H1 (cell line): ENCODE results near the gene NGEF. TPM values are rescaled to one million over a fixed set of nuclear protein-coding genes. Genes with fewer than 3 reads are reported as not detected.

Source experiments
- ASH2L ChIP-seq: fragments of 200-600, 300-600 bp; sonication (generic); IDR thresholded peaks from one replicate; pipeline ENCODE4 v1.7.1; 2017; ENCODE audit warnings: low read length
- CHD1 ChIP-seq: IDR thresholded peaks from 2 replicates; pipeline ENCODE4 v1.6.1; 2012; ENCODE audit warnings: low read depth, low read length, improper control_type of control experiment
- GTF2F1 ChIP-seq: IDR thresholded peaks from 2 replicates; pipeline ENCODE4 v1.6.1; 2012; ENCODE audit warnings: low read depth, low read length, improper control_type of control experiment, borderline replicate concordance
- JUN ChIP-seq: IDR thresholded peaks from 2 replicates; pipeline ENCODE4 v1.6.1; 2011; ENCODE audit warnings: low read depth, mild to moderate bottlenecking, improper control_type of control experiment, low read length
- POU5F1 ChIP-seq: IDR thresholded peaks from 2 replicates; pipeline ENCODE4 v1.6.1; 2011; ENCODE audit warnings: low read depth, mild to moderate bottlenecking, low read length, moderate library complexity
- SRF ChIP-seq: IDR thresholded peaks from 2 replicates; pipeline ENCODE4 v1.6.1; 2011; ENCODE audit warnings: mild to moderate bottlenecking, low read depth, low read length, moderate library complexity
- TCF12 ChIP-seq: IDR thresholded peaks from 2 replicates; pipeline ENCODE4 v1.6.1; 2011; ENCODE audit warnings: low read depth, mild to moderate bottlenecking, low read length
- polyA plus RNA-seq, 7 experiments: library from polyadenylated mRNA; depleted of rRNA in 3 of 7; stranded (reverse) in 5 of 7; unstranded in 2 of 7; fragments of >200 nt in 5 of 7; fragments of 200-250 nt in 2 of 7; gene quantifications; 1 replicate in 5 of 7; 2 replicates in 1 of 7; 4 replicates in 1 of 7; pipeline versions ENCODE4 v1.2.1 to v1.2.3, GENCODE V29; 2011 to 2013; ENCODE audit warnings: missing spikeins in 2 of 7, mixed read lengths in 2 of 7
- total RNA-seq: library from RNA; stranded (reverse); fragmentation: NEBNext Ultra II Directional; extraction: Animal tissue kit (Norgen Biotek cat#: 25700); gene quantifications from 2 replicates; pipeline ENCODE4 v1.2.1, GENCODE V29; 2021
- TF ChIP-seq, protein P1 (sequence below): fragments of 300-600 bp; sonication (generic); IDR thresholded peaks from 2 replicates; pipeline ENCODE4 v1.7.1; 2012; ENCODE audit warnings: low read length, moderate library complexity, mild to moderate bottlenecking, inconsistent platforms; ENCODE audit not compliant: insufficient replicate concordance

NGEF gene
- total and polyA plus RNA-seq, 2 of the 8 experiments (the other 6 are each of a cell fraction or from before 2014, with no cell fraction given) = 2.7 to 3.2 TPM

DNA sequence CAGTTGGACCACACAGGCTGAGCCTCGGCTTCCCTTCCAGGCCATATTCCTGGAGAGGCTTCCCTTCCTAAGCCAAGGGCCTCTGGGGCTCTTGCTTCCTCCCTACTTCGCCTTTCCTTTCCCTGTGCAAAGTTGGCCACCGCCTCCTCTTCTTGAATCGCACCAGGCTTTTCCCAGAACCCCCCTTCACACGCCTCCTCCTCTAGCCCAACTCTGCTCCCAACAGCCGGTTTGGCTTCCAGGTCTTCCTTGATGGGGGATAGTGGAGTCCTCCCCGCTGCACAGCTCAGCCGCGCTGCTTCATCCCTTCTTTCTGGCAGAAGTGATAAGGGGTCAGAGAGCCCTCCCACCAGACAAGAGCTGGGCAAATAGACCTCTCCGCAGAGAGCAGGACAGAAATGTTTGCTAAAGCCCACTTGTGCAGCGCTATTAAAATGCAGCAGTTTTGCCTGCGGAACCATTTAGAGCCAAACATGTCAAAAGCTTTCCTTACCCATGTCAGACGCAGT is 86.6 kb downstream of the NGEF start (continued):
- TF ChIP-seq, protein P1, sequence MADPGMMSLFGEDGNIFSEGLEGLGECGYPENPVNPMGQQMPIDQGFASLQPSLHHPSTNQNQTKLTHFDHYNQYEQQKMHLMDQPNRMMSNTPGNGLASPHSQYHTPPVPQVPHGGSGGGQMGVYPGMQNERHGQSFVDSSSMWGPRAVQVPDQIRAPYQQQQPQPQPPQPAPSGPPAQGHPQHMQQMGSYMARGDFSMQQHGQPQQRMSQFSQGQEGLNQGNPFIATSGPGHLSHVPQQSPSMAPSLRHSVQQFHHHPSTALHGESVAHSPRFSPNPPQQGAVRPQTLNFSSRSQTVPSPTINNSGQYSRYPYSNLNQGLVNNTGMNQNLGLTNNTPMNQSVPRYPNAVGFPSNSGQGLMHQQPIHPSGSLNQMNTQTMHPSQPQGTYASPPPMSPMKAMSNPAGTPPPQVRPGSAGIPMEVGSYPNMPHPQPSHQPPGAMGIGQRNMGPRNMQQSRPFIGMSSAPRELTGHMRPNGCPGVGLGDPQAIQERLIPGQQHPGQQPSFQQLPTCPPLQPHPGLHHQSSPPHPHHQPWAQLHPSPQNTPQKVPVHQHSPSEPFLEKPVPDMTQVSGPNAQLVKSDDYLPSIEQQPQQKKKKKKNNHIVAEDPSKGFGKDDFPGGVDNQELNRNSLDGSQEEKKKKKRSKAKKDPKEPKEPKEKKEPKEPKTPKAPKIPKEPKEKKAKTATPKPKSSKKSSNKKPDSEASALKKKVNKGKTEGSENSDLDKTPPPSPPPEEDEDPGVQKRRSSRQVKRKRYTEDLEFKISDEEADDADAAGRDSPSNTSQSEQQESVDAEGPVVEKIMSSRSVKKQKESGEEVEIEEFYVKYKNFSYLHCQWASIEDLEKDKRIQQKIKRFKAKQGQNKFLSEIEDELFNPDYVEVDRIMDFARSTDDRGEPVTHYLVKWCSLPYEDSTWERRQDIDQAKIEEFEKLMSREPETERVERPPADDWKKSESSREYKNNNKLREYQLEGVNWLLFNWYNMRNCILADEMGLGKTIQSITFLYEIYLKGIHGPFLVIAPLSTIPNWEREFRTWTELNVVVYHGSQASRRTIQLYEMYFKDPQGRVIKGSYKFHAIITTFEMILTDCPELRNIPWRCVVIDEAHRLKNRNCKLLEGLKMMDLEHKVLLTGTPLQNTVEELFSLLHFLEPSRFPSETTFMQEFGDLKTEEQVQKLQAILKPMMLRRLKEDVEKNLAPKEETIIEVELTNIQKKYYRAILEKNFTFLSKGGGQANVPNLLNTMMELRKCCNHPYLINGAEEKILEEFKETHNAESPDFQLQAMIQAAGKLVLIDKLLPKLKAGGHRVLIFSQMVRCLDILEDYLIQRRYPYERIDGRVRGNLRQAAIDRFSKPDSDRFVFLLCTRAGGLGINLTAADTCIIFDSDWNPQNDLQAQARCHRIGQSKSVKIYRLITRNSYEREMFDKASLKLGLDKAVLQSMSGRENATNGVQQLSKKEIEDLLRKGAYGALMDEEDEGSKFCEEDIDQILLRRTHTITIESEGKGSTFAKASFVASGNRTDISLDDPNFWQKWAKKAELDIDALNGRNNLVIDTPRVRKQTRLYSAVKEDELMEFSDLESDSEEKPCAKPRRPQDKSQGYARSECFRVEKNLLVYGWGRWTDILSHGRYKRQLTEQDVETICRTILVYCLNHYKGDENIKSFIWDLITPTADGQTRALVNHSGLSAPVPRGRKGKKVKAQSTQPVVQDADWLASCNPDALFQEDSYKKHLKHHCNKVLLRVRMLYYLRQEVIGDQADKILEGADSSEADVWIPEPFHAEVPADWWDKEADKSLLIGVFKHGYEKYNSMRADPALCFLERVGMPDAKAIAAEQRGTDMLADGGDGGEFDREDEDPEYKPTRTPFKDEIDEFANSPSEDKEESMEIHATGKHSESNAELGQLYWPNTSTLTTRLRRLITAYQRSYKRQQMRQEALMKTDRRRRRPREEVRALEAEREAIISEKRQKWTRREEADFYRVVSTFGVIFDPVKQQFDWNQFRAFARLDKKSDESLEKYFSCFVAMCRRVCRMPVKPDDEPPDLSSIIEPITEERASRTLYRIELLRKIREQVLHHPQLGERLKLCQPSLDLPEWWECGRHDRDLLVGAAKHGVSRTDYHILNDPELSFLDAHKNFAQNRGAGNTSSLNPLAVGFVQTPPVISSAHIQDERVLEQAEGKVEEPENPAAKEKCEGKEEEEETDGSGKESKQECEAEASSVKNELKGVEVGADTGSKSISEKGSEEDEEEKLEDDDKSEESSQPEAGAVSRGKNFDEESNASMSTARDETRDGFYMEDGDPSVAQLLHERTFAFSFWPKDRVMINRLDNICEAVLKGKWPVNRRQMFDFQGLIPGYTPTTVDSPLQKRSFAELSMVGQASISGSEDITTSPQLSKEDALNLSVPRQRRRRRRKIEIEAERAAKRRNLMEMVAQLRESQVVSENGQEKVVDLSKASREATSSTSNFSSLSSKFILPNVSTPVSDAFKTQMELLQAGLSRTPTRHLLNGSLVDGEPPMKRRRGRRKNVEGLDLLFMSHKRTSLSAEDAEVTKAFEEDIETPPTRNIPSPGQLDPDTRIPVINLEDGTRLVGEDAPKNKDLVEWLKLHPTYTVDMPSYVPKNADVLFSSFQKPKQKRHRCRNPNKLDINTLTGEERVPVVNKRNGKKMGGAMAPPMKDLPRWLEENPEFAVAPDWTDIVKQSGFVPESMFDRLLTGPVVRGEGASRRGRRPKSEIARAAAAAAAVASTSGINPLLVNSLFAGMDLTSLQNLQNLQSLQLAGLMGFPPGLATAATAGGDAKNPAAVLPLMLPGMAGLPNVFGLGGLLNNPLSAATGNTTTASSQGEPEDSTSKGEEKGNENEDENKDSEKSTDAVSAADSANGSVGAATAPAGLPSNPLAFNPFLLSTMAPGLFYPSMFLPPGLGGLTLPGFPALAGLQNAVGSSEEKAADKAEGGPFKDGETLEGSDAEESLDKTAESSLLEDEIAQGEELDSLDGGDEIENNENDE = no peak
- TF ChIP-seq GTF2F1 (no peak), TCF12 (no peak), CHD1 (no peak), ASH2L (no peak), SRF (no peak), POU5F1 (no peak), JUN (no peak)
